CD4-positive, alpha-beta T cell (primary cell): ENCODE measurements around the gene PVALEF. TPM values are rescaled to one million over a fixed set of nuclear protein-coding genes. Genes with fewer than 3 reads are reported as not detected.
A peak's percentile ranks its signal among the peaks of the same experiment; 100 is the strongest.

Experiments used
- ATAC-seq: fragments of 200-7000 bp; cut with Tn5 transposase; one replicate; pipeline ENCODE4 v1.10.0; 2022; ENCODE audit warnings: mild to moderate bottlenecking; ENCODE audit not compliant: poor library complexity
- CTCF ChIA-PET: fragments of 350-600 bp; sonication (Branson Sonifier 250); formaldehyde crosslinking; loops from one replicate; lab custom pipeline; 2021; ENCODE audit warnings: antibody characterized with exemption, inconsistent platforms; lab: Charles Lee
- POLR2A ChIA-PET: fragments of 350-600 bp; sonication (Branson Sonifier 250); formaldehyde crosslinking; loops from one replicate; lab custom pipeline; 2021; ENCODE audit warnings: antibody characterized with exemption, inconsistent platforms; lab: Charles Lee
- DNase-seq, 14 experiments: peaks; one replicate each; pipeline ENCODE4 v3.0.0-alpha.2; 2013 to 2020; ENCODE audit warnings: mixed read lengths in 2 of 14
- H3K27ac ChIP-seq, 2 donors: one replicate each; pipeline versions ENCODE4 v1.5.1 to v1.7.0; 2013; ENCODE audit warnings: low read length in 2 of 2, low read depth in 1 of 2, mild to moderate bottlenecking in 1 of 2
- H3K27me3 ChIP-seq, 2 experiments: 1 replicate in 1 of 2; 2 replicates in 1 of 2; pipeline versions ENCODE4 v1.6.1 to v1.7.0; 2013; ENCODE audit warnings: low read length in 2 of 2, control low read depth in 1 of 2, mild to moderate bottlenecking in 1 of 2, moderate library complexity in 1 of 2; ENCODE audit not compliant: insufficient read depth in 2 of 2, control insufficient read depth in 1 of 2
- H3K36me3 ChIP-seq: one replicate; pipeline ENCODE4 v1.6.1; 2013; ENCODE audit warnings: low read length, control low read depth; ENCODE audit not compliant: insufficient read depth
- H3K4me1 ChIP-seq: one replicate; pipeline ENCODE4 v1.6.1; 2013; ENCODE audit warnings: low read length, control low read depth; ENCODE audit not compliant: insufficient read depth
- H3K4me3 ChIP-seq: one replicate; pipeline ENCODE4 v1.5.1; 2013; ENCODE audit warnings: mild to moderate bottlenecking, low read length, moderate library complexity
- H3K9me3 ChIP-seq, 2 experiments: 1 replicate in 1 of 2; 2 replicates in 1 of 2; pipeline versions ENCODE4 v1.6.1 to v1.7.0; 2013; ENCODE audit warnings: low read length in 2 of 2, mild to moderate bottlenecking in 2 of 2, control low read depth in 1 of 2, moderate library complexity in 1 of 2; ENCODE audit not compliant: control insufficient read depth in 1 of 2, insufficient read depth in 1 of 2
- H3K27ac Mint-ChIP-seq: one replicate; pipeline ENCODE4 v1.8.0; 2020; ENCODE audit warnings: mixed read lengths
- H3K27me3 Mint-ChIP-seq: one replicate; pipeline ENCODE4 v1.8.0; 2021; ENCODE audit warnings: mixed read lengths
- H3K36me3 Mint-ChIP-seq: one replicate; pipeline ENCODE4 v1.8.0; 2021; ENCODE audit warnings: low read depth, mixed read lengths
- H3K4me1 Mint-ChIP-seq: one replicate; pipeline ENCODE4 v1.8.0; 2021; ENCODE audit warnings: low read depth, mixed read lengths
- H3K4me3 Mint-ChIP-seq: one replicate; pipeline ENCODE4 v1.8.0; 2020; ENCODE audit warnings: mild to moderate bottlenecking, mixed read lengths
- H3K9me3 Mint-ChIP-seq: one replicate; pipeline ENCODE4 v1.8.0; 2020; ENCODE audit warnings: mixed read lengths
- intact Hi-C, 2 experiments: fragments of 100-400 bp; cut with DNase I in 1 of 2; cut with micrococcal nuclease in 1 of 2; formaldehyde crosslinking; loops; one replicate each; pipeline versions ENCODE4 v1.15.1 to v1.9.0; 2023 to 2025; cut with DNase I, micrococcal nuclease
- total RNA-seq, 174 experiments: library from RNA in 2 of 174; stranded (reverse) in 2 of 174; gene quantifications; one replicate each; pipeline ENCODE4 v1.2.3 and lab custom pipeline; 2021 to 2026
- TF ChIP-seq, protein P1 (sequence below): fragments of 200-600 bp; IDR thresholded peaks from one replicate; pipeline ENCODE4 v1.8.0; 2022; ENCODE audit warnings: antibody characterized with exemption, mild to moderate bottlenecking

The PVALEF gene
- total RNA-seq, 2 experiments from 2014 or later: not detected

DNA sequence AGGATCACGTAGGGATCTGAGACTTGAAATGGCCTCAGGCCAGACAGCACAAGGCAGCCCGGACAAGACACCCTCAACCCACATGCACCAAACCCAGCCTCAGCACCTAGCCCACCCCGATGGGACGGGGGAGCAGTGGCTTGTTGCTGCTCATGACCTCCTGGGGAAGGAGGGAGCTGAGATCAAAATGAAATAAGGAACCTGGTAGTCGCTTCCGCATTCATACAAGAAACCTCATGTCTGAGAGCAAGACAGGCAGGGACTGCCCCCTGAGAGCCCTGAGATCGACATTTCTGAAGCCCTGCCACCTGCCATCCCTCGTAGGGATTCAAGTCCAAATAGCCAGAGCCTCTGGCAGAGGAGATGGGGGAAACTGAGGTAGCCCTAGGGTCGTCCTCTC lies 63.1 kb downstream of the PVALEF start:
- no peak overlapping the region for H3K4me3 ChIP-seq
- no peaks in the 10 kb centered on the region for H3K9me3 Mint-ChIP-seq
- POLR2A ChIA-PET: no interaction called here
- H3K36me3 ChIP-seq: peaks cover 41% of the 10 kb centered on the region
- peaks cover 18% of the 10 kb centered on the region for H3K4me1 Mint-ChIP-seq
- intact Hi-C loops: no loop called here
- DNase-seq (peak in 2 of 14 experiments; percentile 43 to 46), ATAC-seq (no peak)
- no peaks in the 10 kb centered on the region for H3K27me3 Mint-ChIP-seq
- H3K27ac Mint-ChIP-seq: no peak overlapping the region
- peaks cover 5% of the 10 kb centered on the region for H3K4me1 ChIP-seq
- H3K9me3 ChIP-seq: no peaks in the 10 kb centered on the region
- H3K27me3 ChIP-seq: no peaks in the 10 kb centered on the region
- peaks cover 29% of the 10 kb centered on the region for H3K36me3 Mint-ChIP-seq
- TF ChIP-seq, protein P1, sequence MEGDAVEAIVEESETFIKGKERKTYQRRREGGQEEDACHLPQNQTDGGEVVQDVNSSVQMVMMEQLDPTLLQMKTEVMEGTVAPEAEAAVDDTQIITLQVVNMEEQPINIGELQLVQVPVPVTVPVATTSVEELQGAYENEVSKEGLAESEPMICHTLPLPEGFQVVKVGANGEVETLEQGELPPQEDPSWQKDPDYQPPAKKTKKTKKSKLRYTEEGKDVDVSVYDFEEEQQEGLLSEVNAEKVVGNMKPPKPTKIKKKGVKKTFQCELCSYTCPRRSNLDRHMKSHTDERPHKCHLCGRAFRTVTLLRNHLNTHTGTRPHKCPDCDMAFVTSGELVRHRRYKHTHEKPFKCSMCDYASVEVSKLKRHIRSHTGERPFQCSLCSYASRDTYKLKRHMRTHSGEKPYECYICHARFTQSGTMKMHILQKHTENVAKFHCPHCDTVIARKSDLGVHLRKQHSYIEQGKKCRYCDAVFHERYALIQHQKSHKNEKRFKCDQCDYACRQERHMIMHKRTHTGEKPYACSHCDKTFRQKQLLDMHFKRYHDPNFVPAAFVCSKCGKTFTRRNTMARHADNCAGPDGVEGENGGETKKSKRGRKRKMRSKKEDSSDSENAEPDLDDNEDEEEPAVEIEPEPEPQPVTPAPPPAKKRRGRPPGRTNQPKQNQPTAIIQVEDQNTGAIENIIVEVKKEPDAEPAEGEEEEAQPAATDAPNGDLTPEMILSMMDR: no peak
- no peak overlapping the region for H3K27ac ChIP-seq
- CTCF ChIA-PET: no interaction called here
- H3K4me3 Mint-ChIP-seq: no peak overlapping the region

DNA sequence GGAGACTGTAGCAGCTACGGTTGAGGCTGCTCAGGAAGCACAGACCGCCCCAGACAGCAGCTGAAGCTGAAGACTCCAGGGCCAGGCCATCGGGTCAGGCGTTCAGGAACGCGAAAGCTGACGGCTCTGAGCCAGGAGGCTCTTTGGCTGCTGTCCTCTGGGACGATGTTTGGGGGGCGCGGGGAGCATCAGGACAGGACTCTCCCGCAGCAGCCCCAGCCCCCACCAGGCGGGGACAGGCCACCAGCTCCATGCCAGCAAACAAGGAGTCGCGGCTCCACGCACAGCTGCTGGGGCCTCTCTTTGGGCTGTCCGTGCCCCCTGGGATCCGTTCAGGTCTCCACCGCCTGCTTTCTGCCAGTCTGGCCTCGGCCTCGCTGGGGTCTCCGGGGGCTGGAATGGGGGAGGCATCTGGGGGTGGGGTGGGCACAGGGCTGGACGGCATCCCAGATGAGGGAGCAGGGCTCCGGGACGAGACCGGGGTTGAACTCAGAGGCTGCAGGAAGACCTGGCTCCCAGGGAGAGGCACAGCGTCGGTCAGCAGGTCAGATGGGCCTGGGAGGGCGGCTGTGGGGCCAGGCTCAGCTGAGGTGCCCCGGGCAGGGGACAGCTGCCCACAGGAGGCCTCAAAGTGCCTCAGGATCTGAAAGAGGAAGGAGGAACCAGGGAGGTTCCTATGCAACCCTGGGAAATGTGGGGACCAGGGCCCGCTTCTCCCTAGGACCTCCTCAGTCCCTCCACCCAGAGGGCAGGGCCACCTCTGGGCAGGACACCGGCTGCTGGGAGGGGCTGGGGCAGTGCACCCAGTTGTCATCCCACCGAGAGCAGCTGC lies 63.7 kb downstream of the PVALEF start:
- no peak overlapping the region for H3K4me3 ChIP-seq
- Mint-ChIP-seq H3K4me1 (peaks cover 12% of the 10 kb centered on the region), H3K27ac (no peak overlapping the region), H3K36me3 (peaks cover 29% of the 10 kb centered on the region), H3K9me3 (no peaks in the 10 kb centered on the region), H3K4me3 (no peak overlapping the region), H3K27me3 (no peaks in the 10 kb centered on the region)
- H3K36me3 ChIP-seq: peaks cover 43% of the 10 kb centered on the region
- TF ChIP-seq, protein P1: no peak
- ATAC-seq: no peak
- H3K27ac ChIP-seq: no peak overlapping the region
- intact Hi-C loops: no loop called here
- H3K4me1 ChIP-seq: no peaks in the 10 kb centered on the region
- no peak for DNase-seq
- no peaks in the 10 kb centered on the region for H3K27me3 ChIP-seq
- ChIA-PET POLR2A (no interaction called here), CTCF (no interaction called here)
- no peaks in the 10 kb centered on the region for H3K9me3 ChIP-seq

DNA sequence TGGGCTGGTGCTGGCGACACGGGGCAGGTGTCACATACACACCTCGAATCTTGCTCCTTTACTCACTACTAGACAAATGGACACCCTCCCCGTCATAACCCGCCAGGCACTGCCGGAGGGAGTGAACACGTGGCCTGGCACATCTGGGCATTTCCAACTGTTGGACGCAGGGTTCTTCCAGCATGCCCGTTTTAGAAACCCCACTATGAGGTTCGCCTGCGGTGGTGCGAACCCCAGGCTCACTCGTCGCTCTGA lies 64.3 kb downstream of the PVALEF start:
- H3K9me3 Mint-ChIP-seq: no peaks in the 10 kb centered on the region
- TF ChIP-seq, protein P1: no peak
- no peaks in the 10 kb centered on the region for H3K27me3 Mint-ChIP-seq
- ChIA-PET POLR2A (interaction anchor here (1.4 kb wide), 1 partner anchor 9 kb away, joined by 4 read pairs; the partner anchor contains the start of gene TEPSIN), CTCF (no interaction called here)
- H3K36me3 Mint-ChIP-seq: peaks cover 30% of the 10 kb centered on the region
- Histone ChIP-seq H3K9me3 (no peaks in the 10 kb centered on the region), H3K4me3 (no peak overlapping the region), H3K4me1 (no peaks in the 10 kb centered on the region), H3K27me3 (no peaks in the 10 kb centered on the region), H3K36me3 (peaks cover 43% of the 10 kb centered on the region), H3K27ac (no peak overlapping the region)
- DNase-seq (no peak), ATAC-seq (no peak)
- intact Hi-C loops: no loop called here
- H3K27ac Mint-ChIP-seq: no peak overlapping the region
- H3K4me3 Mint-ChIP-seq: no peak overlapping the region
- H3K4me1 Mint-ChIP-seq: peaks cover 13% of the 10 kb centered on the region
